GM23338 (cell line): ENCODE measurements around the gene SLFN12L.

ENCODE experiments used
- CREB1 ChIP-seq: fragments of 250-450 bp; sonication (Bioruptor Pico); IDR thresholded peaks from 2 replicates; pipeline ENCODE4 v1.5.0; 2020; ENCODE audit warnings: low read depth, mild to moderate bottlenecking, moderate library complexity
- CTCF ChIP-seq, 2 experiments: fragments of 200-600 bp in 1 of 2; sonication (generic) in 1 of 2; conservative IDR thresholded peaks; 2 replicates each; pipeline versions ENCODE4 v1.5.1 to v1.6.1; 2016 to 2017; ENCODE audit warnings: antibody characterized with exemption in 2 of 2, low read depth in 2 of 2, mild to moderate bottlenecking in 2 of 2, moderate library complexity in 1 of 2
- EZH2 ChIP-seq: fragments of 200-600 bp; sonication (generic); IDR thresholded peaks from one replicate; pipeline ENCODE4 v1.8.0; 2017; ENCODE audit warnings: antibody characterized with exemption, mild to moderate bottlenecking, low read depth; ENCODE audit not compliant: unreplicated experiment
- EZH2phosphoT487 ChIP-seq: fragments of 200-600 bp; sonication (generic); IDR thresholded peaks from one replicate; pipeline ENCODE4 v1.8.1; 2018; ENCODE audit warnings: antibody characterized with exemption; ENCODE audit not compliant: unreplicated experiment
- JUNB ChIP-seq: IDR thresholded peaks from one replicate; pipeline ENCODE4 v1.6.1; 2016; ENCODE audit warnings: antibody characterized with exemption; ENCODE audit not compliant: unreplicated experiment
- POLR2AphosphoS5 ChIP-seq: IDR thresholded peaks from 2 replicates; pipeline ENCODE4 v1.6.1; 2016; ENCODE audit warnings: antibody characterized with exemption, low read depth
- REST ChIP-seq: IDR thresholded peaks from one replicate; pipeline ENCODE4 v1.6.1; 2018; ENCODE audit warnings: antibody characterized with exemption; ENCODE audit not compliant: unreplicated experiment

GRCh38 chr17:35553310-35553709 is 15.8 kb upstream of the SLFN12L start:
- TF ChIP-seq CTCF (conservative IDR thresholded peaks at IDR 0.05; ENCODE audit: low read depth in 2 of 2) (no peak), REST (no peak), JUNB (no peak), CREB1 (CRISPR knock-in tag) (no peak), POLR2AphosphoS5 (no peak), EZH2 (no peak), EZH2phosphoT487 (no peak)
